GM19467 (cell line): ENCODE data around the gene ABCA5.
"Not testable (repeated sequence)": the region's sequence is repeated elsewhere in the genome, so short reads cannot be mapped to it uniquely, and the experiment has no call there.

Experiments
- ATAC-seq: cut with Tn5 transposase; IDR thresholded peaks from one replicate; pipeline ENCODE4 v1.9.1; 2021; ENCODE audit warnings: mild to moderate bottlenecking, moderate library complexity; ENCODE audit not compliant: unreplicated experiment

ABCA5 gene

DNA sequence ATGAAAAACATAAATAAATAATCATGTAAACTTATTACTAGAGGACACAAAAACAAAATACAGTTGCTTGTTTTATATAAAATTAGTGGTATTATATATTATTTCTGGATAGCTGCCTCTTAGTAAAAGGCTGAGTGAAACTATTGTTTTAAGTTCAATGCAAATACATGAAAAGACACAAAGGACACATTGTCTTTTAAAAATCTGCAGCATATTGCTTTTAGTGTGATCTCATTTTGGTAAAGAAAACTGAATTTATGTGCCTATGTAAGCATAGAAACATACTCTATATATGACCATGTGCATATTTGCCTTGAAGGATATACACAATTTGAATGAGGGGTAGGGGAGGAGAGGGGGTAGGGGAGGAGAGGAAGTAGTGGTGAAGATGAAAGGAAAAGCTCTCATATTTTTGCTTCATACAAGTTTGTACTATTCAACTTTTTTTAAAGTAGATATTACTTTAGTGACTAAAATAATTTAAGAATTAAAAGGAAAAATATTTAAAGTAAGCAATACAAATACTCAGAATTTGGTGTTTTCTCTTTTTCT lies 104.2 kb downstream of the ABCA5 start:
- no peak for ATAC-seq

DNA sequence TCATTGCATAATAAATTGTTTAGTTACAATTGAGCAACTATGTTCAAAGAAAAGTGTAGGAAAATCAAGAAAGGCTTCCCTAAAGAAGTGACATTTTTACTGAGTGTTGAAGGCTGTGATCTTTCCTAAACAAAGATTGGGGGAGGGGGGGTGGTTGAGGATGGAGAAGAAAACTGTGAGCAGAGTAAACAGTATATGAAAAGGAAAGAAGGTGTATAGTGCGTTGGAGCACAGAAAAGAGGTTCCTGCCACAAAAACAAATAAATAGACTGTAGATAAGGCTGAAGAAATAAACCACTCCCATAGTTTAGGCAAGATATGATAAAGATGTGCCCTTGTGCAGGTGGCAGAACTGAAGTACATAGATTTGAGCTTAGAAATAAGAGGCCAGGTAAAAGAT lies 106.8 kb downstream of the ABCA5 start:
- no peak for ATAC-seq

GRCh38 chr17:69218986-69219385 lies 107.9 kb downstream of the ABCA5 start:
- ATAC-seq, result no peak

DNA sequence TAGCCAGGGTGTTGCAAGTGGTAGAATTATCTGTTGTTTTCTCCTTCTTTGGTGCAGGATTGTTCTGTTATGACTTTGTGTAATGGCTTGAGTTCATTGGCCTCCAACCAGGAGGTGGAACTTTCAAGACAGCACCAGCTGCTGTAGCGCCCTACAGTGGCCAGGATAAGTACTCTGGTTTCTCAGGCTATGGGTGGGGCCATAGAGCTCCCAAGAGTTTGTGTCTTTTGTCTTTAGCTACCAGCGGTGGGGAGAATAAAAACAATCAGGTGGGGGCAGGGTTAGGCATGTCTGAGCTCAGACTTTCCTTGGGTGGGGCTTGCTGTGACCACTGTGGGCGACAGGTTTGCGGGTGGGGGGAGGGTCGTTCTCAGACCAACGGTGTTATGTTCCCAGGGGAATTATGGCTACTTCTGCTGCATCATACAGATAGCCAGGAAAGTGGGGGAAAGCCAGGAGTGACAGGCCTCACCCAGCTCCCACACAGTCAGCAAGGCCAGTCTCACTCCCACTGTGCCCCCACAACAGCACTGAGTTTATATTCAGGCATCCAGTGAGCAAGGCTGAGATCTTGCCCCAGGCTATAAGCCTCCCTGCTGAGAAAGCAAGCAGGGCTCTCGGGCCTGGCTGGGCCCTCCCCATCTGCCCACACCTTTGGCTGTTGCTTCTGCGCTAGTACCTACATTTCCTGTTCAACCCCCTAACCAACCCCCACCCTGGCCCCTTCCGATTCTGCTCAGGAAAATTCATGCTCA lies 113.7 kb downstream of the ABCA5 start:
- ATAC-seq, result no peak

DNA sequence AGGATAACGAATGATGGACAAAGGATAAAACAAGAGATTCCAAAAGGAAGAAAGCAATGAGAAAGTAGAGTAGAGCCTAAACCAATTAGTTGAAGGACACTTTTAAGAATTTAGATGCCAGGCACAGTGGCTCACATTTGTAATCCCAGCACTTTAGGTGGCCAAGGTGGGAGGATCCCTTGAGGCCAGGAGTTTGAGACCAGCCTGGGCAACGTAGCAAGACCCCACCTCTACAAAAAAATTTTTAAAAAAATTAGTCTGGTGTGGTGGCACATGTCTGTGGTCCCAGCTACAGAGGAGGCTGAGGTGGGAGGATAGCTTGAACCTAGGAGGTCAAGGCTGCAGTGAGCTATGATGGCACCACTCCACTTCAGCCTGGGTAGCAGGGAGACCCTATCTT lies 118.3 kb downstream of the ABCA5 start:
- ATAC-seq, result no peak

GRCh38 chr17:69207151-69207550 lies 119.8 kb downstream of the ABCA5 start:
- no peak for ATAC-seq

- no peak for ATAC-seq
Measured at GRCh38 chr17:69198238-69198637, 128.7 kb downstream of the ABCA5 start.

DNA sequence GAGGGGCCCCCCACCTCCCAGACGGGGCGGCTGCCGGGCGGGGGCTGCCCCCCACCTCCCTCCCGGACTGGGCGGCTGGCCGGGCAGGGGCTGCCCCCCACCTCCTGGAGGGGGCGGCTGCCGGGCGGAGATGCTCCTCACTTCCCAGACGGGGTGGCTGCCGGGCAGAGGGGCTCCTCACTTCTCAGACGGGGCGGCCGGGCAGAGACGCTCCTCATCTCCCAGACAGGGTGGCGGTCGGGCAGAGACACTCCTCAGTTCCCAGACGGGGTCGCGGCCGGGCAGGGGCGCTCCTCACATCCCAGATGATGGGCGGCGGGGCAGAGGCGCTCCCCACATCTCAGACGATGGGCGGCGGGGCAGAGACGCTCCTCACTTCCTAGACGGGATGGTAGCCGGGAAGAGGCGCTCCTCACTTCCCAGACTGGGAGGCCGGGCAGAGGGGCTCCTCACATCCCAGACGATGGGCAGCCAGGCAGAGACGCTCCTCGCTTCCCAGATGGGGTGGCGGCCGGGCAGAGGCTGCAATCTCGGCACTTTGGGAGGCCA lies 130.8 kb downstream of the ABCA5 start:
- ATAC-seq, result not testable (repeated sequence)
